IMR-90 (cell line): ENCODE data around the gene YKT6. TPM values are rescaled to one million over a fixed set of nuclear protein-coding genes. Genes with fewer than 3 reads are reported as not detected.

ENCODE experiments used
- ATAC-seq: fragments of 200-7000 bp; cut with Tn5 transposase; 2 replicates; pipeline ENCODE4 v1.9.1; 2020; ENCODE audit warnings: low read depth, mild to moderate bottlenecking, moderate library complexity
- BruUV-seq: library from RNA; stranded (reverse); fragments of 400-500 nt; replicated peaks from 2 replicates; lab custom pipeline; 2021; lab: Mats Ljungman, UMichigan
- CTCF ChIA-PET: fragments of 300-600 bp; formaldehyde crosslinking; extraction: SDS; loops from one replicate; lab custom pipeline; 2021; ENCODE audit warnings: antibody characterized with exemption; lab: Yijun Ruan, JAX
- POLR2A ChIA-PET: fragments of 300-600 bp; sonication (Branson Sonifier 250); formaldehyde crosslinking; loops from one replicate; lab custom pipeline; 2022; ENCODE audit warnings: antibody characterized with exemption; ENCODE audit not compliant: unreplicated experiment; lab: Charles Lee
- DNase-seq: peaks from one replicate; pipeline ENCODE4 v3.0.0; 2013
- H2AFZ ChIP-seq: replicated peaks from 2 replicates; pipeline ENCODE3; 2013; ENCODE audit warnings: low read length, mild to moderate bottlenecking; ENCODE audit not compliant: poor library complexity
- H2AK5ac ChIP-seq: 2 replicates; pipeline ENCODE4 v1.6.1; 2013; ENCODE audit warnings: low read depth, low read length, inconsistent platforms
- H2AK9ac ChIP-seq: replicated peaks from 2 replicates; pipeline ENCODE3; 2013; ENCODE audit warnings: mild to moderate bottlenecking, low read depth, low read length, moderate library complexity; ENCODE audit not compliant: poor library complexity
- H2BK120ac ChIP-seq: 2 replicates; pipeline ENCODE4 v1.6.1; 2013; ENCODE audit warnings: low read depth, low read length, inconsistent platforms
- H2BK15ac ChIP-seq: 3 replicates; pipeline ENCODE4 v1.6.1; 2013; ENCODE audit warnings: low read depth, low read length, inconsistent platforms
- H2BK20ac ChIP-seq: 2 replicates; pipeline ENCODE4 v1.6.1; 2013; ENCODE audit warnings: low read depth, mild to moderate bottlenecking, inconsistent platforms, low read length, moderate library complexity
- H2BK5ac ChIP-seq: 2 replicates; pipeline ENCODE4 v1.6.1; 2013; ENCODE audit warnings: mild to moderate bottlenecking, low read depth, low read length, inconsistent platforms; ENCODE audit not compliant: poor library complexity, severe bottlenecking
- H3K14ac ChIP-seq: replicated peaks from 2 replicates; pipeline ENCODE4 v1.6.1; 2013; ENCODE audit warnings: low read depth, low read length, inconsistent platforms
- H3K18ac ChIP-seq: 2 replicates; pipeline ENCODE4 v1.6.1; 2013; ENCODE audit warnings: low read depth, low read length, control low read depth
- H3K23ac ChIP-seq: 2 replicates; pipeline ENCODE4 v1.6.1; 2013; ENCODE audit warnings: low read depth, low read length, inconsistent platforms
- H3K27ac ChIP-seq: 2 replicates; pipeline ENCODE4 v1.5.1; 2013; ENCODE audit warnings: mild to moderate bottlenecking, control low read depth, low read length; ENCODE audit not compliant: insufficient read depth
- H3K27me3 ChIP-seq: 2 replicates; pipeline ENCODE4 v1.6.1; 2013; ENCODE audit warnings: low read length; ENCODE audit not compliant: control insufficient read depth, insufficient read depth
- H3K36me3 ChIP-seq: 2 replicates; pipeline ENCODE4 v1.6.1; 2013; ENCODE audit warnings: low read length, mixed read lengths; ENCODE audit not compliant: control insufficient read depth, insufficient read depth
- H3K4ac ChIP-seq: 2 replicates; pipeline ENCODE4 v1.6.1; 2013; ENCODE audit warnings: low read depth, low read length, inconsistent platforms
- H3K4me1 ChIP-seq: 2 replicates; pipeline ENCODE4 v1.6.1; 2013; ENCODE audit warnings: low read length, mixed read lengths; ENCODE audit not compliant: control insufficient read depth, insufficient read depth
- H3K4me2 ChIP-seq: 2 replicates; pipeline ENCODE4 v1.6.1; 2013; ENCODE audit warnings: low read depth, mild to moderate bottlenecking, control low read depth, low read length, moderate library complexity
- H3K4me3 ChIP-seq: 2 replicates; pipeline ENCODE4 v1.5.1; 2013; ENCODE audit warnings: low read depth, mild to moderate bottlenecking, control low read depth, low read length, moderate library complexity; ENCODE audit not compliant: insufficient read depth
- H3K56ac ChIP-seq: 2 replicates; pipeline ENCODE4 v1.6.1; 2013; ENCODE audit warnings: low read length, inconsistent platforms; ENCODE audit not compliant: insufficient read depth; ENCODE audit errors: extremely low read depth
- H3K79me1 ChIP-seq, 2 experiments: 2 replicates each; pipeline ENCODE4 v1.6.1; 2013; ENCODE audit warnings: low read length in 2 of 2, inconsistent platforms in 1 of 2, low read depth in 1 of 2
- H3K9ac ChIP-seq: 2 replicates; pipeline ENCODE4 v1.6.1; 2013; ENCODE audit warnings: low read depth, low read length, control low read depth
- H3K9me1 ChIP-seq: 2 replicates; pipeline ENCODE4 v1.6.1; 2013; ENCODE audit warnings: low read length, inconsistent platforms; ENCODE audit not compliant: insufficient read depth
- H3K9me3 ChIP-seq: 2 replicates; pipeline ENCODE4 v1.6.1; 2013; ENCODE audit warnings: low read length; ENCODE audit not compliant: control insufficient read depth, insufficient read depth
- H4K20me1 ChIP-seq: 2 replicates; pipeline ENCODE4 v1.6.1; 2013; ENCODE audit warnings: low read length, inconsistent platforms; ENCODE audit not compliant: insufficient read depth
- H4K5ac ChIP-seq: 2 replicates; pipeline ENCODE4 v1.6.1; 2013; ENCODE audit warnings: mild to moderate bottlenecking, low read depth, low read length, control low read depth
- H4K8ac ChIP-seq, 2 experiments: 2 replicates each; pipeline ENCODE4 v1.6.1; 2013; ENCODE audit warnings: low read depth in 2 of 2, low read length in 2 of 2, control low read depth in 1 of 2, inconsistent platforms in 1 of 2
- H4K91ac ChIP-seq: 2 replicates; pipeline ENCODE4 v1.6.1; 2013; ENCODE audit warnings: low read depth, low read length, inconsistent platforms; ENCODE audit not compliant: insufficient read depth
- WGBS, 2 experiments: methylation state at CpG; one replicate each; pipeline versions ENCODE4 v1.1.5 to v1.1.7; 2013; ENCODE audit warnings: missing lambda C conversion rate in 2 of 2; ENCODE audit not compliant: insufficient read length in 1 of 2; ENCODE audit errors: extremely low coverage in 2 of 2; 5-methylcytosine and 5-hydroxymethylcytosine counted together
- dilution Hi-C: fragments of 300-500 bp; cut with HindIII; formaldehyde crosslinking; loops from one replicate; pipeline ENCODE4 v1.14.3; 2018; ENCODE audit warnings: low sequenced_read_pairs; ENCODE audit not compliant: unreplicated experiment
- in situ Hi-C: fragments of 300-500 bp; cut with MboI; formaldehyde crosslinking; loops from 3 replicates; pipeline ENCODE4 v1.14.3; 2019; ENCODE audit warnings: low sequenced_read_pairs, inconsistent platforms, mixed read lengths
- intact Hi-C: fragments of 100-400 bp; cut with micrococcal nuclease; formaldehyde crosslinking; loops from 2 replicates; pipeline ENCODE4 v1.10.0; 2022
- polyA plus RNA-seq, 3 experiments: library from polyadenylated mRNA; depleted of rRNA; stranded (reverse); fragments of >200 nt; gene quantifications; 2 replicates each; pipeline ENCODE4 v1.2.3, GENCODE V29; 2012; ENCODE audit warnings: low replicate concordance in 1 of 3
- total RNA-seq: library from RNA; depleted of rRNA; stranded (reverse); fragments of >200 nt; gene quantifications from 2 replicates; pipeline ENCODE4 v1.2.3, GENCODE V29; 2012
- TF ChIP-seq, protein P1 (sequence below): fragments of 150-350 bp; IDR thresholded peaks from 2 replicates; pipeline ENCODE4 v1.6.1; 2016; ENCODE audit warnings: low read depth, mild to moderate bottlenecking, low read length, moderate library complexity, borderline replicate concordance

YKT6 gene
- total and polyA plus RNA-seq, 2 of the 4 experiments (the other 2 are of a cell fraction), result 115 to 120 TPM

DNA sequence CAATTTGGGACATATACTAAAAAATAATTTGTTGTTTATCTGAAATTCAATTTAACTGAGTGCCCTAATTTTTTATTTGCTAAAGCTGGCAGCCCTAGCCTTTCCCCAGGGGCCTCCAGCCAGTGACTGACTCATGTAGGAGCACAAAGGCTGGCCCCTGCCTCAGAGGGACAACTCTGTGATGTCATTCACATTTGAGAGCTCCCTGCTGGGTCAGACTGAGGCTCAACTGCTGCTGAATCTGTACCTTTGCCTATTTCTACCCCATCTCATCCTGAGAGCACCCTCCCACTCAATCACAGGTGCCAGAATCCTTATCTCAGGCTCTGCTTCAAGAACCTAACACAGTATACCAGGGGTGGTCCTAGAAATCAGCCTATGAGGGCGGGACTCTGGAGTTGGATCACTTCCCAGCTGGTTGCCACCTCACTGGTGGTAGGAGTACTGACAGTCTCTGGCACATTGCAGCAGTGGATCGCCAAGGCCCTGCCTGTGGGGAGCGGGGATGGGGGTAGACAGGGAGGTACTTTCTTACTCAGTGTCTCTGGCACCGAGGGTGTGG, 23.1 kb upstream of the YKT6 start:
- Histone ChIP-seq H2BK120ac (no peak overlapping the region), H3K4me2 (peak overlapping the region; percentile 49; the same call in 1 of the 2 replicates)
- CTCF ChIA-PET, result interaction anchor here (0.6 kb wide), 1 partner anchor 20 kb away, joined by 4 read pairs; no protein-coding TSS in a partner anchor

More for the DNA sequence above, 23.1 kb upstream of the YKT6 start:
- Histone ChIP-seq H3K18ac (peak overlapping the region; percentile 16; the same call in 1 of the 2 replicates), H2BK15ac (no peak overlapping the region), H3K9me3 (peaks cover 13% of the 10 kb centered on the region), H4K5ac (no peak overlapping the region), H3K23ac (no peak overlapping the region), H3K27ac (no peak overlapping the region), H2AK5ac (no peak overlapping the region), H3K56ac (no peak overlapping the region), H3K4me3 (no peak overlapping the region), H3K9me1 (no peaks in the 10 kb centered on the region), H4K91ac (no peak overlapping the region), H2AK9ac (no peak overlapping the region), H2BK20ac (no peak overlapping the region), H3K79me1 (no peaks in the 10 kb centered on the region), H4K8ac (no peak overlapping the region), H3K9ac (no peak overlapping the region), H2BK5ac (no peak overlapping the region), H3K27me3 (peaks cover 47% of the 10 kb centered on the region), H4K20me1 (no peaks in the 10 kb centered on the region), H2AFZ (peak overlapping the region; percentile 34), H3K14ac (no peak overlapping the region), H3K4me1 (peaks cover 5% of the 10 kb centered on the region), H3K4ac (no peak overlapping the region), H3K36me3 (no peaks in the 10 kb centered on the region)
- dilution Hi-C loops (no loop called here), intact Hi-C loops (no loop called here), in situ Hi-C loops (no loop called here)
- POLR2A ChIA-PET, result interaction anchor here (0.5 kb wide), 1 partner anchor 401 kb away, joined by 3 read pairs; no protein-coding TSS in a partner anchor
- 42% methylated on average over 2 of the region's 4 CpGs; no CpG with 5 or more reads in 1 of the 2 experiments for WGBS, 2 experiments
- TF ChIP-seq, protein P1, sequence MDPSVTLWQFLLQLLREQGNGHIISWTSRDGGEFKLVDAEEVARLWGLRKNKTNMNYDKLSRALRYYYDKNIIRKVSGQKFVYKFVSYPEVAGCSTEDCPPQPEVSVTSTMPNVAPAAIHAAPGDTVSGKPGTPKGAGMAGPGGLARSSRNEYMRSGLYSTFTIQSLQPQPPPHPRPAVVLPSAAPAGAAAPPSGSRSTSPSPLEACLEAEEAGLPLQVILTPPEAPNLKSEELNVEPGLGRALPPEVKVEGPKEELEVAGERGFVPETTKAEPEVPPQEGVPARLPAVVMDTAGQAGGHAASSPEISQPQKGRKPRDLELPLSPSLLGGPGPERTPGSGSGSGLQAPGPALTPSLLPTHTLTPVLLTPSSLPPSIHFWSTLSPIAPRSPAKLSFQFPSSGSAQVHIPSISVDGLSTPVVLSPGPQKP, result no peak
- BruUV-seq, result no TSS peak
- ATAC-seq, result peak; percentile 46; the same call in 1 of the 2 replicates
- peak; percentile 52 for DNase-seq
